HEK293 (cell line): ENCODE measurements around the gene DCX.

Experiments
- CTCF ChIA-PET: fragments of 350-600 bp; formaldehyde crosslinking; extraction: SDS; loops from one replicate; lab custom pipeline; 2021; ENCODE audit warnings: antibody characterized with exemption; lab: Yijun Ruan, JAX
- POLR2A ChIA-PET: fragments of 300-600 bp; formaldehyde crosslinking; extraction: SDS; loops from one replicate; lab custom pipeline; 2020; ENCODE audit warnings: antibody characterized with exemption, inconsistent platforms; lab: Yijun Ruan, JAX
- H3K27ac ChIP-seq: fragments of 200-500 bp; sonication (Bioruptor generic); 2 replicates; pipeline ENCODE4 v1.5.1; 2014; ENCODE audit warnings: low read depth, low read length, control low read depth, inconsistent platforms; ENCODE audit errors: extremely low read depth
- H3K36me3 ChIP-seq, 2 experiments: fragments of 200-500 bp in 1 of 2; sonication (Bioruptor generic) in 1 of 2; 1 replicate in 1 of 2; 2 replicates in 1 of 2; pipeline ENCODE4 v1.5.1; 2014 to 2017; ENCODE audit warnings: inconsistent platforms in 2 of 2, low read length in 2 of 2; ENCODE audit not compliant: control insufficient read depth in 2 of 2, insufficient read depth in 1 of 2
- H3K4me1 ChIP-seq: fragments of 200-500 bp; sonication (Bioruptor generic); 2 replicates; pipeline ENCODE4 v1.5.1; 2014; ENCODE audit warnings: mild to moderate bottlenecking, low read length, inconsistent platforms; ENCODE audit not compliant: control insufficient read depth, insufficient read depth
- H3K4me3 ChIP-seq: 2 replicates; pipeline ENCODE4 v1.5.1; 2011; ENCODE audit warnings: low read depth, mild to moderate bottlenecking, control low read depth, low read length, moderate library complexity
- H3K9me3 ChIP-seq: fragments of 200-500 bp; sonication (Bioruptor generic); 2 replicates; pipeline ENCODE4 v1.5.1; 2014; ENCODE audit warnings: low read depth, low read length, inconsistent platforms; ENCODE audit not compliant: control insufficient read depth, insufficient read depth
- BCL11B ChIP-seq: fragments of 450-650 bp; formaldehyde crosslinking; IDR thresholded peaks from 2 replicates; pipeline ENCODE4 v1.5.1; 2016; ENCODE audit warnings: low read depth, missing biosample characterization, missing genetic modification characterization
- HIC1 ChIP-seq: fragments of 450-650 bp; formaldehyde crosslinking; IDR thresholded peaks from 2 replicates; pipeline ENCODE4 v1.5.1; 2016; ENCODE audit warnings: missing biosample characterization, missing genetic modification characterization
- IKZF3 ChIP-seq: fragments of 450-650 bp; IDR thresholded peaks from 2 replicates; pipeline ENCODE4 v1.5.0; 2018; ENCODE audit warnings: missing biosample characterization, mild to moderate bottlenecking, missing genetic modification characterization, moderate library complexity
- KLF7 ChIP-seq: fragments of 450-650 bp; formaldehyde crosslinking; IDR thresholded peaks from 2 replicates; pipeline ENCODE4 v1.5.1; 2016; ENCODE audit warnings: missing biosample characterization, missing genetic modification characterization, borderline replicate concordance
- PRDM4 ChIP-seq: fragments of 450-650 bp; formaldehyde crosslinking; IDR thresholded peaks from 2 replicates; pipeline ENCODE4 v1.5.1; 2017; ENCODE audit warnings: missing biosample characterization, missing genetic modification characterization
- REST ChIP-seq: fragments of 450-650 bp; formaldehyde crosslinking; IDR thresholded peaks from 2 replicates; pipeline ENCODE4 v1.5.1; 2016; ENCODE audit warnings: missing biosample characterization, missing genetic modification characterization
- TCF7L2 ChIP-seq: IDR thresholded peaks from 2 replicates; pipeline ENCODE4 v1.6.1; 2011; ENCODE audit warnings: low read depth, mild to moderate bottlenecking, inconsistent platforms, low read length, moderate library complexity, borderline replicate concordance
- TRIM28 ChIP-seq: IDR thresholded peaks from 2 replicates; pipeline ENCODE4 v1.6.1; 2011; ENCODE audit warnings: low read length, control low read depth, borderline replicate concordance
- ZNF211 ChIP-seq: fragments of 450-650 bp; formaldehyde crosslinking; IDR thresholded peaks from 2 replicates; pipeline ENCODE4 v1.5.1; 2016; ENCODE audit warnings: low read depth, missing biosample characterization, missing genetic modification characterization
- ZNF280D ChIP-seq: fragments of 450-650 bp; formaldehyde crosslinking; IDR thresholded peaks from 2 replicates; pipeline ENCODE4 v1.5.1; 2016; ENCODE audit warnings: missing biosample characterization, missing genetic modification characterization
- ZNF302 ChIP-seq: fragments of 450-650 bp; formaldehyde crosslinking; IDR thresholded peaks from 2 replicates; pipeline ENCODE4 v1.5.1; 2016; ENCODE audit warnings: missing biosample characterization, missing genetic modification characterization, low read depth
- ZNF311 ChIP-seq: fragments of 450-650 bp; formaldehyde crosslinking; IDR thresholded peaks from 2 replicates; pipeline ENCODE4 v1.5.1; 2017; ENCODE audit warnings: missing biosample characterization, missing genetic modification characterization, borderline replicate concordance
- ZNF366 ChIP-seq: fragments of 450-650 bp; formaldehyde crosslinking; conservative IDR thresholded peaks from 2 replicates; pipeline ENCODE4 v1.5.1; 2016; ENCODE audit warnings: missing biosample characterization, missing genetic modification characterization
- ZNF423 ChIP-seq: fragments of 450-650 bp; formaldehyde crosslinking; IDR thresholded peaks from 2 replicates; pipeline ENCODE4 v1.5.1; 2016; ENCODE audit warnings: missing biosample characterization, missing genetic modification characterization
- ZNF548 ChIP-seq: fragments of 450-650 bp; formaldehyde crosslinking; IDR thresholded peaks from 2 replicates; pipeline ENCODE4 v1.5.1; 2016; ENCODE audit warnings: missing biosample characterization, missing genetic modification characterization
- ZNF549 ChIP-seq: fragments of 450-650 bp; IDR thresholded peaks from 2 replicates; pipeline ENCODE4 v1.5.1; 2018; ENCODE audit warnings: missing biosample characterization, missing genetic modification characterization, mild to moderate bottlenecking, inconsistent platforms, moderate library complexity
- ZNF610 ChIP-seq: fragments of 450-650 bp; formaldehyde crosslinking; IDR thresholded peaks from 2 replicates; pipeline ENCODE4 v1.5.1; 2016; ENCODE audit warnings: missing biosample characterization, missing genetic modification characterization, borderline replicate concordance
- ZNF658 ChIP-seq: fragments of 450-650 bp; formaldehyde crosslinking; IDR thresholded peaks from 2 replicates; pipeline ENCODE4; 2016; ENCODE audit warnings: missing biosample characterization, missing genetic modification characterization
- ZNF670 ChIP-seq: fragments of 450-650 bp; formaldehyde crosslinking; IDR thresholded peaks from 2 replicates; pipeline ENCODE4 v1.5.1; 2016; ENCODE audit warnings: missing biosample characterization, missing genetic modification characterization, low read depth
- ZNF776 ChIP-seq: fragments of 450-650 bp; formaldehyde crosslinking; IDR thresholded peaks from 2 replicates; pipeline ENCODE4 v1.5.0; 2017; ENCODE audit warnings: missing biosample characterization, missing genetic modification characterization, borderline replicate concordance
- TF ChIP-seq, protein P1 (sequence below): fragments of 450-650 bp; IDR thresholded peaks from 2 replicates; pipeline ENCODE4 v1.5.1; 2018; ENCODE audit warnings: missing biosample characterization, missing genetic modification characterization

DCX gene

GRCh38 chrX:111268506-111268905, 143.5 kb downstream of the DCX start:
- H3K4me3 ChIP-seq, result no peak overlapping the region
- no peak overlapping the region for H3K27ac ChIP-seq
- ChIA-PET POLR2A (no interaction called here), CTCF (no interaction called here)
- H3K4me1 ChIP-seq, result no peaks in the 10 kb centered on the region
- H3K9me3 ChIP-seq, result no peaks in the 10 kb centered on the region
- TF ChIP-seq TRIM28 (no peak), ZNF610 (tag by site-specific recombination) (no peak), ZNF423 (tag by site-specific recombination) (no peak), BCL11B (tag by site-specific recombination) (no peak)
- TF ChIP-seq, protein P1, sequence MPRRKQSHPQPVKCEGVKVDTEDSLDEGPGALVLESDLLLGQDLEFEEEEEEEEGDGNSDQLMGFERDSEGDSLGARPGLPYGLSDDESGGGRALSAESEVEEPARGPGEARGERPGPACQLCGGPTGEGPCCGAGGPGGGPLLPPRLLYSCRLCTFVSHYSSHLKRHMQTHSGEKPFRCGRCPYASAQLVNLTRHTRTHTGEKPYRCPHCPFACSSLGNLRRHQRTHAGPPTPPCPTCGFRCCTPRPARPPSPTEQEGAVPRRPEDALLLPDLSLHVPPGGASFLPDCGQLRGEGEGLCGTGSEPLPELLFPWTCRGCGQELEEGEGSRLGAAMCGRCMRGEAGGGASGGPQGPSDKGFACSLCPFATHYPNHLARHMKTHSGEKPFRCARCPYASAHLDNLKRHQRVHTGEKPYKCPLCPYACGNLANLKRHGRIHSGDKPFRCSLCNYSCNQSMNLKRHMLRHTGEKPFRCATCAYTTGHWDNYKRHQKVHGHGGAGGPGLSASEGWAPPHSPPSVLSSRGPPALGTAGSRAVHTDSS (tag by site-specific recombination), result no peak
- no peaks in the 10 kb centered on the region for H3K36me3 ChIP-seq

DNA sequence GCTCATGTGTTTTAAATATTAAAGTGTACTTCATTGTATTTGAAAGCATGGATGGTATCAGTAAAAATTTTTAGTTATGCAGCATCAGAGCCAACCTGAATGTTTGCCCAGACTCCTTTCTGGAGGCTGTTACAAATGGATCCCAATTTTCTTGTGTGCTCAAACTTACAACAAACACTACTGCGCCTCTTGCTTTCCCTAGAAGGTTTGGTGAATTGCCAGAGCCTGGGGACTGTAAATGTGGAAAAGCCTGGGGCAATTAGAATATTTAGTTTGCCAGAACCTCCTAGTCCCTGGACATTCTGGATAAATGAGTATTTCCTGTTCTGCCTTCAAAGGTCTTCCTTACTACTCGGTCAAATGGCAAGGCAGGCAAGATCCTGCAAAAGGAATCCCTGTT, 146.5 kb downstream of the DCX start:
- POLR2A ChIA-PET, result no interaction called here
- H3K9me3 ChIP-seq, result no peaks in the 10 kb centered on the region
- TF ChIP-seq ZNF776 (tag by site-specific recombination), result no peak
- TF ChIP-seq HIC1, result no peak
- TF ChIP-seq ZNF211, result no peak
- TF ChIP-seq ZNF280D, result no peak
- no peak for TF ChIP-seq PRDM4
- no peak for TF ChIP-seq TRIM28
- TF ChIP-seq ZNF366 (tag by site-specific recombination), result no peak
- TF ChIP-seq KLF7 (tag by site-specific recombination), result no peak
- TF ChIP-seq ZNF658 (tag by site-specific recombination), result no peak
- TF ChIP-seq REST (tag by site-specific recombination), result no peak
- TF ChIP-seq TCF7L2, result no peak
- TF ChIP-seq ZNF670 (tag by site-specific recombination), result no peak
- no peak for TF ChIP-seq ZNF549 (tag by site-specific recombination)
- TF ChIP-seq ZNF311, result no peak
- no peak for TF ChIP-seq IKZF3 (tag by site-specific recombination)
- no peak for TF ChIP-seq ZNF302 (tag by site-specific recombination)
- no peak for TF ChIP-seq ZNF548 (tag by site-specific recombination)
- H3K27ac ChIP-seq, result no peak overlapping the region
- H3K4me1 ChIP-seq, result no peaks in the 10 kb centered on the region
- CTCF ChIA-PET, result interaction anchor here (0.6 kb wide), 1 partner anchor 20 kb away, joined by 5 read pairs; no protein-coding TSS in a partner anchor
- no peaks in the 10 kb centered on the region for H3K36me3 ChIP-seq
- H3K4me3 ChIP-seq, result no peak overlapping the region
